ES-I3 (cell line): Measurements from ENCODE around the gene GYPA.
"Not testable (repeated sequence)": the region's sequence is repeated elsewhere in the genome, so short reads cannot be mapped to it uniquely, and the experiment has no call there.

Source experiments
- H3K36me3 ChIP-seq: 2 replicates; pipeline ENCODE4 v1.6.1; 2013; ENCODE audit warnings: mild to moderate bottlenecking, low read length, control low read depth, moderate library complexity; ENCODE audit not compliant: insufficient read depth
- H3K4me1 ChIP-seq: 2 replicates; pipeline ENCODE4 v1.6.1; 2013; ENCODE audit warnings: mild to moderate bottlenecking, control low read depth, low read length; ENCODE audit not compliant: insufficient read depth
- H3K9ac ChIP-seq: 2 replicates; pipeline ENCODE4 v1.6.1; 2013; ENCODE audit warnings: low read depth, mild to moderate bottlenecking, low read length, moderate library complexity
- H3K9me3 ChIP-seq: 2 replicates; pipeline ENCODE4 v1.6.1; 2013; ENCODE audit warnings: mild to moderate bottlenecking, low read length, moderate library complexity; ENCODE audit not compliant: control insufficient read depth, insufficient read depth

The GYPA gene

GRCh38 chr4:144141493-144141892 lies 975 bp upstream of the GYPA start:
- no peaks in the 10 kb centered on the region for H3K9me3 ChIP-seq
- H3K9ac ChIP-seq = no peak overlapping the region
- no peaks in the 10 kb centered on the region for H3K4me1 ChIP-seq
- no peaks in the 10 kb centered on the region for H3K36me3 ChIP-seq

GRCh38 chr4:144139991-144140390 lies 527 bp downstream of the GYPA start:
- H3K9ac ChIP-seq, H3K9me3 ChIP-seq, H3K4me1 ChIP-seq, H3K36me3 ChIP-seq: not testable (repeated sequence)

GRCh38 chr4:144139547-144139946 lies 971 bp downstream of the GYPA start:
- H3K36me3 ChIP-seq, H3K9me3 ChIP-seq, H3K9ac ChIP-seq, H3K4me1 ChIP-seq: not testable (repeated sequence)

GRCh38 chr4:144138239-144138638 lies 2.3 kb downstream of the GYPA start:
- H3K9me3 ChIP-seq, H3K9ac ChIP-seq, H3K36me3 ChIP-seq, H3K4me1 ChIP-seq: not testable (repeated sequence)

GRCh38 chr4:144137137-144137931 lies 3.2 kb downstream of the GYPA start:
- H3K9ac ChIP-seq, H3K36me3 ChIP-seq, H3K4me1 ChIP-seq, H3K9me3 ChIP-seq: not testable (repeated sequence)

- H3K9me3 ChIP-seq, H3K36me3 ChIP-seq, H3K4me1 ChIP-seq, H3K9ac ChIP-seq: not testable (repeated sequence)
These were observed 4.3 kb downstream of the GYPA start for GRCh38 chr4:144136189-144136588.

GRCh38 chr4:144130167-144130566 lies 10.4 kb downstream of the GYPA start:
- not testable (repeated sequence) for H3K9me3 ChIP-seq, H3K36me3 ChIP-seq, H3K4me1 ChIP-seq, H3K9ac ChIP-seq

- H3K36me3 ChIP-seq, H3K9ac ChIP-seq, H3K9me3 ChIP-seq, H3K4me1 ChIP-seq: not testable (repeated sequence)
These were observed 11.1 kb downstream of the GYPA start for GRCh38 chr4:144129336-144129875.

GRCh38 chr4:144128709-144129320 lies 11.7 kb downstream of the GYPA start:
- not testable (repeated sequence) for H3K9me3 ChIP-seq, H3K4me1 ChIP-seq, H3K9ac ChIP-seq, H3K36me3 ChIP-seq

- H3K4me1 ChIP-seq, H3K9ac ChIP-seq, H3K36me3 ChIP-seq, H3K9me3 ChIP-seq: not testable (repeated sequence)
These were observed 15.4 kb downstream of the GYPA start for GRCh38 chr4:144125109-144125508.

GRCh38 chr4:144123982-144124635 lies 16.4 kb downstream of the GYPA start:
- H3K4me1 ChIP-seq, H3K9me3 ChIP-seq, H3K36me3 ChIP-seq, H3K9ac ChIP-seq: not testable (repeated sequence)

GRCh38 chr4:144123269-144123668 lies 17.2 kb downstream of the GYPA start:
- not testable (repeated sequence) for H3K9me3 ChIP-seq, H3K9ac ChIP-seq, H3K36me3 ChIP-seq, H3K4me1 ChIP-seq

GRCh38 chr4:144119752-144120151 lies 20.8 kb downstream of the GYPA start:
- not testable (repeated sequence) for H3K9me3 ChIP-seq, H3K4me1 ChIP-seq, H3K9ac ChIP-seq, H3K36me3 ChIP-seq

- Histone ChIP-seq H3K9ac (no peak overlapping the region), H3K4me1 (no peaks in the 10 kb centered on the region), H3K36me3 (no peaks in the 10 kb centered on the region), H3K9me3 (no peaks in the 10 kb centered on the region)
These were observed 25.0 kb downstream of the GYPA start for GRCh38 chr4:144115519-144115918.

- no peak overlapping the region for H3K9ac ChIP-seq
- H3K9me3 ChIP-seq = no peaks in the 10 kb centered on the region
- peaks cover 5% of the 10 kb centered on the region; the same call in 1 of the 2 replicates for H3K4me1 ChIP-seq
- no peaks in the 10 kb centered on the region for H3K36me3 ChIP-seq
These were observed 27.0 kb downstream of the GYPA start for GRCh38 chr4:144113546-144113945.
